ENCODE results near the gene SUMO2.
A peak's percentile ranks its signal among the peaks of the same experiment; 100 is the strongest.
"Not testable (repeated sequence)": the region's sequence is repeated elsewhere in the genome, so short reads cannot be mapped to it uniquely, and the experiment has no call there.

The SUMO2 gene

GRCh38 chr17:75144816-75145512, 37.8 kb downstream of the SUMO2 start:
- DNase-seq = no peak

- no peak for DNase-seq
Measured at GRCh38 chr17:75142236-75142971, 40.4 kb downstream of the SUMO2 start.

DNA sequence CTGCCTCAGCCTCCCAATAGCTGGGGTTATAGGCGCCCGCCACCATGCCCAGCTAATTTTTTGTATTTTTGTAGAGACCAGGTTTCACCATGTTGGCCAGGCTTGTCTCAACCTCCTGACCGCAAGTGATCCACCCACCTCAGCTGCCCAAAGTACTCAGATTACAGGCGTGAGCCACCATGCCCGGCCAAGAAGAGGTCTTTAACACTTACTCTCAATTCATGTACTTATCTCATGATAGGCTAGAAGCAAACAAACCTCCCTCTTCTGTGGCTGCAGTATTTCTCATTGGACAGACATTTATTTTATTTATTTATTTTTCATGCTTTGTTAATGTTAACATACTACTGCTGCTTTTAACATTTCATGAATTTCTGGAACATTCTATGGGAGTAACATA, 44.2 kb downstream of the SUMO2 start:
- DNase-seq = no peak

- DNase-seq = not testable (repeated sequence)
Measured at GRCh38 chr17:75137762-75138161, 45.0 kb downstream of the SUMO2 start.

DNA sequence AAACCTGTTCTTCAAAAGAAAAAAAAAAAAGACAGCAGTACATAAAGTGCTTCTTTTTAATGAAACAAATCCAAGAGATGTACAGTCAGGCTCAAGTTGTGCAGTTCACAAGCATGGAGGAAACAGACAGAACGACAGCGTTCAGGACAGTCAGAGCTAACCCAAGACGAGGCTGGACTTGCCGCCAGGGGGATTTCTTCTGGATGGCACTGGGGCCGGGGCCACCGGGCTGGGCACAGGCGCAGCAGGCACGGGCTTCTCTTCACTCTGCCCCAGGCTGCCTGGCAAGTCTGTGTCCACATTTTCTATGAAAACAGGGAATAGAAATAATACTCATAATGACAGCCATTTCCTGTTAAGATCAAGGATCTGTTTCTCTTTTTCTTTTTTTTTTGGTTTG, 46.8 kb downstream of the SUMO2 start:
- no peak for DNase-seq

GRCh38 chr17:75135452-75135851, 47.3 kb downstream of the SUMO2 start:
- no peak for DNase-seq

DNA sequence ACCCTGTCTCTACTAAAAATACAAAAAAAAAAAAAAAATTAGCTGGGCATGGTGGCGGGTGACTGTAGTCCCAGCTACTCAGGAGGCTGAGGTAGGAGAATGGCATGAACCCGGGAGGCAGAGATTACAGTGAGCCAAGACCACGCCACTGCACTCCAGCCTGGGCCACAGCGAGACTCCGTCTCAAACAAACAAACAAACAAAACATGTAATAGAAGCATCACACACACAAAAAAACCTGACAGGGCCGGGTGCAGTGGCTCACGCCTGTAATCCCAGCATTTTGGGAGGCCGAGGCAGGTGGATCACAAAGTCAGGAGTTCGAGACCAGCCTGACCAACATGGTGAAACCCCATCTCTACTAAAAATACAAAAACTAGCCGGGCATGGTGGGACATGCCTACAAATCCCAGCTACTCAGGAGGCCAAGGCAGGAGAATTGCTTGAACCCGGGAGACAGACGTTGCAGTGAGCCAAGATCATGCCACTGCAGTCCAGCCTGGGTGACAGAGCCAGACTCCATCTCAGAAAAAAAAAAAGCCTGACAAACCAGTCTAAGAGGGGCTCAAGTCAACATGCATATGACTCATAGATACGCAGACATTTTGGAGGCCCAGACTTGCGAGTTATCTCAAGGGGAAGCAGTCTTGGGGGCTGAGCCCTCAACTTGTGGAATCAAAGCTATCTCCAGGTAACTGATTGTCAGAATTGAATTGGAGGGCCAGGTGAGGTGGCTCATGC, 49.0 kb downstream of the SUMO2 start:
- not testable (repeated sequence) for DNase-seq

DNA sequence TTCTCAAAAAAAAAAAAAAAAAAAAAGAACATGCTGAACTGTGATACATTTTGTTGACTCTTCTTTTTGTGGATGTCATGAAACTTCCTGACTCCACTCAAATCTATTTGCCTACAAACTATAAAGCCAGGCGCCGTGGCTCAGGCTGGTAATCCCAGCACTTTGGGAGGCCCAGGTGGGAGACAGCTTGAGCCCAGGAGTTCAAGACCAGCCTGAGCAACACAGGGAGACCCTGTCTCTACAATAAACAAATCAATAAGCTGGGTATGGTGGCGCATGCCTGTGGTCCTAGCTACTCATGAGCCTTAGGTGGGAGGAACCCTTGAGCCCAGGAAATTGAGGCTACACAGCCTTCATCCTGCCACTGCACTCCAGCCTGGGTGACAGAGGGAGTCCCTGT, 49.8 kb downstream of the SUMO2 start:
- DNase-seq = no peak

GRCh38 chr17:75132018-75133000, 50.5 kb downstream of the SUMO2 start:
- not testable (repeated sequence) for DNase-seq

DNA sequence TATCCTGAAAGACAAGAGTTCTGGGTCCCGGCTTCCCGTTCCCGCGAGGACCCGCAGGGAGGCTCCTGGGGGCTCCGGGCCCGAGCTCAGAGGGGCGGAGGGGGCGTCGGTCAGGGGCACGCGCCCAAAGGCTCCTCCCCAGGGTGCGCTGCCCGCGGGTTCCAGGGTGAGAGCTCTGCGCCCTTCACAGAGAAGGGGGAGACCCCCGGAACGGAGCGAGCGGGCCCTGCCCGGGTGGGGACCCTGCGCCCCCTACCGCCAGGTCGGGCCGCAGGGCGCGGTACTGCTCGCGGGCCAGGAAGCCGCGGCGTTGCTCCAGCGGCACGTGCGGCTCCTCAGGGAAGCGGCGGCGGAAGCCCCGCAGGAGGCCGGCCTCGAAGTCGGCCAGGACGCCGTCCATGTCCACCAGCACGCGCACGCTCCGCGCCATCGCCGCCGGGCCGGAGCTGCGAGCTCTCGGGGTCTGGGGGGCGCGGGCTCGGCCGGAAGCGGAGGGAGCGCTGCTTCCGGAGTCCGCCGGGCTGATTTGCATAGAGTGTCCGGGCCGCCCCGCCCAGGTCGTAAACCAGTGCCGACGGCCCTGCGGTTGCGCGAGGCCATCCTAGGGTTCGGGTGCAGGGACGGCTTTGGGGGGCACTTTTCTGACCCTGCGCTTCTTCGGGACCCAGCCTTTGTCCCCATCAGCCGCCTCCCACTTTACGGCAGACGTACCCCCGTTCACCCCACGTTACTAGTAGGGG, 51.3 kb downstream of the SUMO2 start, which contains the start of gene NT5C:
Gene NT5C (minus strand): TSS at position 465 of the 740 bp plus-strand sequence. CDS start 35 bp downstream, at position 430.
- peak in 46 of 51 donors; percentile 16 to 81 (median 64) for DNase-seq

GRCh38 chr17:75130632-75131277, 52.0 kb downstream of the SUMO2 start:
- peak in 22 of 51 donors; percentile 25 to 63 (median 44) for DNase-seq

- no peak for DNase-seq
Measured at GRCh38 chr17:75130059-75130631, 52.6 kb downstream of the SUMO2 start.

DNA sequence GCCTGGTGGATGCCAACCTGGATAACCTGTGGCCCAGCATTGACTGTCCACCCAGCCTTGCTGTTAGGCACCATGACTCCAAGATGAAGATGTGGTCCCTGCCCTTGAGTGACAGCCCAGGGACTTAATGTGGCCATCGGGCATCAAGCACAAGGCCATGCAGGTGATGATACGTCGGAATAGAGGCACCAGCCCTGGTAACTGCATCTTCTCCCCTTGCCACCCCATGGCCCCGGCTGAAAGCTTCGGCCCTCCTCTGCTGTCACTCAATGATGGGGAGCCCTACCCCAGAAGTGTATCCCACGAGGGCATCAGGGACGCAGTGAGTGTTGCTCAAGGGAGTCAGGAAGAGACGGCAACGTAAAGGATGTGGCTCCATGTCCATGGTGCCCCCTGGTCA, 53.2 kb downstream of the SUMO2 start:
- DNase-seq = no peak

DNA sequence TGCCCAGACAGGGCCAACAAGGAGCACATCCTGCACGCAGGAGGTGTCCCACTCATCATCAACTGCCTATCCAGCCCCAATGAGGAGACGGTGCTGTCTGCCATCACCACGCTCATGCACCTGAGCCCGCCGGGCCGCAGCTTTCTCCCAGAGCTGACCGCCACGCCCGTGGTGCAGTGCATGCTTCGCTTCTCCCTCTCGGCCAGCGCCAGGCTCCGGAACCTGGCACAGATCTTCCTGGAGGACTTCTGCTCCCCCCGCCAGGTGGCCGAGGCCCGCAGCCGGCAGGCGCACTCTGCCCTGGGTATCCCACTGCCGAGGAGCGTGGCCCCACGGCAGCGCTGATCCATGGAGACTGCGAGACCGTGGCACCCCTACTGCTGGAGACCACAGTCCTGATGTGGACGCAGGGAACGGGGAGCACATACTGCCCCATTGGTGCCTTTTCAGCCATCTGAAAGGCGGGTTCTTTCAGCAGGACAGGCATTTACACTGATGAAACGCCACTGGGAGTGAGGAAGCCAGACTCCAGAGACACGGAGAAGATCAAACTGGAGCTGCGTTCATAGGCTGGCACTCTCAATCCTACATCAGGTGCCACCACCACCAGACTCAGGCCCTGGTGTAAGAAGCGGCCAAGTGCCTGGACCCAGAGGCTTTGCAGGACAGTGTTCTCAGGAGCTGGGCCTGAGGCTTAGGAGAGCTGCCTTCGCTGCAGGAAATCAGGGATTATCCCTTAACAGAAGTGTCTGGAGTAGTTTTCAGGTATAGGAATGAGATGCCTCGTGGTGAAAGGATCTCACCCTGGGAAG, 53.9 kb downstream of the SUMO2 start:
- no peak for DNase-seq

DNA sequence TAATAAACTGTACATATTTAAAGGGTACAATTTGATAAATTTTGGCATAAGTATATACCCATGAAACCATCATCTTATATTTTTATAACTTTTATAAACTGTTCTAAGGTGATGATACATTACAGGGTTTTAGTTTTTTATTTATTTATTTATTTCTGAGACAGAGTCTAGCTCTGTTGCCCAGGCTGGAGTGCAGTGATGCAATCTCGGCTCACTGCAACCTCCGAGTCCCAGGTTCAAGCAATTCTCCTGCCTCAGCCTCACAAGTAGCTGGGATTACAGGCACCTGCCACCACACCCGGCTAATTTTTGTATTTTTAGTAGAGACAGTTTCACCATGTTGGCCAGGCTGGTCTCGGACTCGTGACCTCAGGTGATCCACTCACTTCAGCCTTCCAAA, 54.8 kb downstream of the SUMO2 start:
- DNase-seq = not testable (repeated sequence)

- DNase-seq = no peak
Measured at GRCh38 chr17:75126954-75127353, 55.8 kb downstream of the SUMO2 start.

DNA sequence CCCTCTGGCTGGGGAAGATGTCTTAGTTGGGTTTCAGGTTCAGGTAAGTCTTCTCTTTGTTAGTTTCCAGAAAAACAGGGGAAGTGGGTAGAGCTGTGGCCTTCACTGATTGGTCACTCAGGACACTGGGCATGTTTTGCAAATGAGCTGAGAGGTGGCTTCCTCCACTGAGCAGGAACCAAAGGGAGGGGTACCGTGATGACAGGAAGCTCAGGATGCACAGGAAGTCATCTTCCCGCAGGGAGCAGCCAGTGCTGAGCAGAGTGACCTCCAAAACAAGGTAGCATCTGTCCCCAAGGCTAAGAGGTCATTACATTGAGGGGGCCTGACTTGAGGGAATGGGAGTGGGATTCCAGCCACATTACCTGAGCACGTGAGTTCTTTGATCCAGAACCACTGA, 56.8 kb downstream of the SUMO2 start:
- no peak for DNase-seq

GRCh38 chr17:75124819-75125162, 58.0 kb downstream of the SUMO2 start:
- no peak for DNase-seq

Measured in hypothalamus (tissue), 51 donors.